Muscle layer of colon (tissue), 2 donors: ENCODE measurements around the gene DNASE1L1.

Experiments
- H3K27ac ChIP-seq: one replicate; pipeline ENCODE4 v1.7.0; 2013; ENCODE audit warnings: low read depth, mild to moderate bottlenecking, low read length, moderate library complexity
- H3K27me3 ChIP-seq, 2 donors: one replicate each; pipeline ENCODE4 v1.7.0; 2013; ENCODE audit warnings: low read length in 2 of 2, mild to moderate bottlenecking in 2 of 2; ENCODE audit not compliant: insufficient read depth in 2 of 2, control insufficient read depth in 1 of 2
- H3K36me3 ChIP-seq: one replicate; pipeline ENCODE4 v1.7.0; 2013; ENCODE audit warnings: mild to moderate bottlenecking, low read length; ENCODE audit not compliant: insufficient read depth
- H3K4me1 ChIP-seq: one replicate; pipeline ENCODE4 v1.7.0; 2013; ENCODE audit warnings: mild to moderate bottlenecking, low read length; ENCODE audit not compliant: insufficient read depth
- H3K4me3 ChIP-seq, 2 donors: one replicate each; pipeline ENCODE4 v1.7.0; 2013; ENCODE audit warnings: low read length in 2 of 2, low read depth in 1 of 2, mild to moderate bottlenecking in 1 of 2, moderate library complexity in 1 of 2
- H3K9ac ChIP-seq: one replicate; pipeline ENCODE4 v1.7.0; 2013; ENCODE audit warnings: low read length
- H3K9me3 ChIP-seq: one replicate; pipeline ENCODE4 v1.7.0; 2013; ENCODE audit warnings: mild to moderate bottlenecking, low read length
- donor health status: abdominal sarcoma.
- donor health status: Adenocarcinoma of cecum.

DNASE1L1 gene

GRCh38 chrX:154443992-154444754 lies 35.1 kb upstream of the DNASE1L1 start, which contains the start of gene FAM50A:
Gene FAM50A, plus strand, starts transcription at chrX:154444141. Its CDS starts 95 bp downstream, at chrX:154444236.
- Histone ChIP-seq H3K9ac (peak within 1 kb of the TSS; percentile 39), H3K4me1 (peaks cover 10% of the 10 kb centered on the region), H3K4me3 (peak within 1 kb of the TSS; percentile 41 to 47), H3K36me3 (peaks cover 31% of the 10 kb centered on the region), H3K27me3 (peaks cover 0 to 5% of the 10 kb centered on the region in 2 donors), H3K9me3 (no peaks in the 10 kb centered on the region), H3K27ac (peak within 1 kb of the TSS; percentile 63)

GRCh38 chrX:154443479-154443910 lies 34.4 kb upstream of the DNASE1L1 start:
- H3K4me3 ChIP-seq = no peak overlapping the region
- peaks cover 31% of the 10 kb centered on the region for H3K36me3 ChIP-seq
- peaks cover 0 to 5% of the 10 kb centered on the region in 2 donors for H3K27me3 ChIP-seq
- peaks cover 13% of the 10 kb centered on the region for H3K4me1 ChIP-seq
- H3K9ac ChIP-seq = no peak overlapping the region
- H3K9me3 ChIP-seq = no peaks in the 10 kb centered on the region
- H3K27ac ChIP-seq = peak overlapping the region; percentile 7

- H3K4me3 ChIP-seq = no peak overlapping the region
- H3K9me3 ChIP-seq = no peaks in the 10 kb centered on the region
- no peak overlapping the region for H3K27ac ChIP-seq
- peaks cover 31% of the 10 kb centered on the region for H3K36me3 ChIP-seq
- peaks cover 18% of the 10 kb centered on the region for H3K4me1 ChIP-seq
- peaks cover 0 to 5% of the 10 kb centered on the region in 2 donors for H3K27me3 ChIP-seq
- no peak overlapping the region for H3K9ac ChIP-seq
Measured at GRCh38 chrX:154441984-154442707, 33.1 kb upstream of the DNASE1L1 start.

- Histone ChIP-seq H3K9ac (no peak overlapping the region), H3K36me3 (peaks cover 31% of the 10 kb centered on the region), H3K27ac (no peak overlapping the region), H3K4me1 (peaks cover 18% of the 10 kb centered on the region), H3K9me3 (no peaks in the 10 kb centered on the region), H3K4me3 (no peak overlapping the region), H3K27me3 (peaks cover 0 to 5% of the 10 kb centered on the region in 2 donors)
Measured at GRCh38 chrX:154441564-154441963, 32.5 kb upstream of the DNASE1L1 start.

- no peaks in the 10 kb centered on the region for H3K9me3 ChIP-seq
- no peak overlapping the region for H3K4me3 ChIP-seq
- no peak overlapping the region for H3K9ac ChIP-seq
- peaks cover 0 to 5% of the 10 kb centered on the region in 2 donors for H3K27me3 ChIP-seq
- peaks cover 26% of the 10 kb centered on the region for H3K36me3 ChIP-seq
- H3K27ac ChIP-seq = no peak overlapping the region
- H3K4me1 ChIP-seq = peaks cover 18% of the 10 kb centered on the region
Measured at GRCh38 chrX:154440623-154441357, 31.7 kb upstream of the DNASE1L1 start.

- H3K4me1 ChIP-seq = peaks cover 9% of the 10 kb centered on the region
- peaks cover 29% of the 10 kb centered on the region for H3K36me3 ChIP-seq
- H3K27ac ChIP-seq = no peak overlapping the region
- H3K4me3 ChIP-seq = no peak overlapping the region
- H3K9ac ChIP-seq = no peak overlapping the region
- H3K27me3 ChIP-seq = peaks cover 0 to 4% of the 10 kb centered on the region in 2 donors
- no peaks in the 10 kb centered on the region for H3K9me3 ChIP-seq
Measured at GRCh38 chrX:154439841-154440240, 30.8 kb upstream of the DNASE1L1 start.

- H3K4me3 ChIP-seq = peak overlapping the region; percentile 33
Measured at GRCh38 chrX:154437971-154438893, 29.2 kb upstream of the DNASE1L1 start.

GRCh38 chrX:154436983-154437752 lies 28.1 kb upstream of the DNASE1L1 start, which contains the start of gene GDI1:
Gene GDI1, plus strand, starts transcription at chrX:154437154. Its CDS starts 101 bp downstream, at chrX:154437255.
- H3K4me3 ChIP-seq = peak within 1 kb of the TSS; percentile 33 to 48
- no peaks in the 10 kb centered on the region for H3K9me3 ChIP-seq
- H3K36me3 ChIP-seq = peaks cover 36% of the 10 kb centered on the region
- H3K4me1 ChIP-seq = peaks cover 8% of the 10 kb centered on the region
- peak within 1 kb of the TSS; percentile 19 for H3K9ac ChIP-seq
- H3K27ac ChIP-seq = peak within 1 kb of the TSS; percentile 41
- no peaks in the 10 kb centered on the region for H3K27me3 ChIP-seq

More at GRCh38 chrX:154437971-154438893, 29.2 kb upstream of the DNASE1L1 start:
- Histone ChIP-seq H3K27me3 (no peaks in the 10 kb centered on the region), H3K9ac (peak overlapping the region; percentile 0), H3K27ac (peak overlapping the region; percentile 24), H3K4me1 (peaks cover 8% of the 10 kb centered on the region), H3K36me3 (peaks cover 37% of the 10 kb centered on the region), H3K9me3 (no peaks in the 10 kb centered on the region)

- Histone ChIP-seq H3K4me1 (peaks cover 8% of the 10 kb centered on the region), H3K9me3 (no peaks in the 10 kb centered on the region), H3K27ac (peak overlapping the region; percentile 41), H3K36me3 (peaks cover 35% of the 10 kb centered on the region), H3K27me3 (no peaks in the 10 kb centered on the region), H3K9ac (peak overlapping the region; percentile 19), H3K4me3 (peak overlapping the region in 1 of 2 donors; percentile 32)
Measured at GRCh38 chrX:154436374-154436982, 27.4 kb upstream of the DNASE1L1 start.
